ENCODE data around the gene CCNJL. TPM values are rescaled to one million over a fixed set of nuclear protein-coding genes. Genes with fewer than 3 reads are reported as not detected.

The CCNJL gene
- total RNA-seq, 1 experiment from 2014 or later = 7.6 TPM

GRCh38 chr5:160289721-160290120 is 22.6 kb downstream of the CCNJL start:
- BruUV-seq (replicated peaks) = no TSS peak
- Histone ChIP-seq H3K4me1 (ENCODE audit: insufficient read depth, low read length, poor library complexity, severe bottlenecking) (peaks cover 6% of the 10 kb centered on the region), H3K9me3 (ENCODE audit: low read depth, low read length, poor library complexity, severe bottlenecking) (no peaks in the 10 kb centered on the region), H3K36me3 (ENCODE audit: insufficient read depth, low read length, poor library complexity, severe bottlenecking) (no peaks in the 10 kb centered on the region), H3K27me3 (replicated peaks; ENCODE audit: insufficient read depth, low read depth, low read length, poor library complexity) (no peaks in the 10 kb centered on the region), H3K4me3 (ENCODE audit: low read depth, low read length, poor library complexity, severe bottlenecking) (no peak overlapping the region), H3K27ac (ENCODE audit: low read depth, low read length, poor library complexity, severe bottlenecking) (no peak overlapping the region)
- POLR2A ChIA-PET (ENCODE audit: low non-redundant PET) = no interaction called here
- CTCF ChIA-PET = no interaction called here
- intact Hi-C loops (cut with micrococcal nuclease; ENCODE audit: unreplicated experiment) = no loop called here
- TF ChIP-seq EZH2 (IDR thresholded peaks at IDR 0.05; ENCODE audit: borderline replicate concordance, low read depth, low read length, poor library complexity, severe bottlenecking) (no peak), CTCF (conservative IDR thresholded peaks at IDR 0.05; ENCODE audit: low read depth, low read length) (no peak)
- no peak for DNase-seq (ENCODE audit: low spot score)

- Histone ChIP-seq H3K9me3 (ENCODE audit: low read depth, low read length, poor library complexity, severe bottlenecking) (no peaks in the 10 kb centered on the region), H3K27me3 (replicated peaks; ENCODE audit: insufficient read depth, low read depth, low read length, poor library complexity) (no peaks in the 10 kb centered on the region), H3K27ac (ENCODE audit: low read depth, low read length, poor library complexity, severe bottlenecking) (no peak overlapping the region), H3K4me3 (ENCODE audit: low read depth, low read length, poor library complexity, severe bottlenecking) (no peak overlapping the region), H3K36me3 (ENCODE audit: insufficient read depth, low read length, poor library complexity, severe bottlenecking) (no peaks in the 10 kb centered on the region), H3K4me1 (ENCODE audit: insufficient read depth, low read length, poor library complexity, severe bottlenecking) (peaks cover 6% of the 10 kb centered on the region)
- intact Hi-C loops (cut with micrococcal nuclease; ENCODE audit: unreplicated experiment) = no loop called here
- CTCF ChIA-PET = no interaction called here
- DNase-seq (ENCODE audit: low spot score) = no peak
- POLR2A ChIA-PET (ENCODE audit: low non-redundant PET) = no interaction called here
- TF ChIP-seq CTCF (conservative IDR thresholded peaks at IDR 0.05; ENCODE audit: low read depth, low read length) = no peak
- no peak for TF ChIP-seq EZH2 (IDR thresholded peaks at IDR 0.05; ENCODE audit: borderline replicate concordance, low read depth, low read length, poor library complexity, severe bottlenecking)
- no TSS peak for BruUV-seq (replicated peaks)
Measured at GRCh38 chr5:160289356-160289651, 23.1 kb downstream of the CCNJL start.

DNA sequence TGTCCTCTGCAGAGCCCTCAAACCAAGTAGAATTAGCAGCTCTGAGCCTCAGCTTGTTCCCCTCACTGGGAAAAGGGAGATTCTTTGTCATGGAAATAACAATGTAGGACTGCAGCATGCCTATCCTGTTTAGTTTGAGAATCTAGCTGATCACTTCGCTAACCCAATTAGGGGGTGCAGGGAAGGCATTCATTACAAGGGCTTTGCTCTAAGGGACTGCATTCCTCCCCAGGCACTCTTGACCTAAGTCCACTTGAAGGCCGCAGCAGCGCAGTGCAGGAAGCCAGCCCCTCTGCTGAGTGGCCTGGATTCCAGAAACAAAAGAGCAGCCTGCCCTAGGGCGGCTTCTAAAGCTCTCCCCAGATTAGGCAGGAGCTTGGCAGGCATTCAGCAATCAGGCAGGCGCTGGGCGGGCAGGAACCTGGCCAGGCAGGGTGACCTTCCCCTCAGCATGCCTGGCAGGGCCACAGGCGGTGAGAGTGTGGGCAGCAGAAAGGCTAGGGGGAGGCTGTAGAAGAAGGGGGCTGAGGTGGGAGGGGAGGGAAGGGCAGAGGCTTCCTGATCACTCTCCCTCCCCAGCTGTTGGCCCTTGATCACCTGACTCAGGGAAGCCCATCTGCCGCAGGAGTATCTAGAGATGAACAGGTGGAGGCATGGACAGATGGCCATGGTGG is 24.8 kb downstream of the CCNJL start:
- H3K9me3 ChIP-seq (ENCODE audit: low read depth, low read length, poor library complexity, severe bottlenecking) = no peaks in the 10 kb centered on the region
- intact Hi-C loops (cut with micrococcal nuclease; ENCODE audit: unreplicated experiment) = no loop called here
- no peak overlapping the region for H3K27ac ChIP-seq (ENCODE audit: low read depth, low read length, poor library complexity, severe bottlenecking)
- no peak for DNase-seq (ENCODE audit: low spot score)
- H3K36me3 ChIP-seq (ENCODE audit: insufficient read depth, low read length, poor library complexity, severe bottlenecking) = no peaks in the 10 kb centered on the region
- ChIA-PET CTCF (no interaction called here), POLR2A (ENCODE audit: low non-redundant PET) (no interaction called here)
- H3K27me3 ChIP-seq (replicated peaks; ENCODE audit: insufficient read depth, low read depth, low read length, poor library complexity) = no peaks in the 10 kb centered on the region
- TF ChIP-seq EZH2 (IDR thresholded peaks at IDR 0.05; ENCODE audit: borderline replicate concordance, low read depth, low read length, poor library complexity, severe bottlenecking) = no peak
- H3K4me3 ChIP-seq (ENCODE audit: low read depth, low read length, poor library complexity, severe bottlenecking) = no peak overlapping the region
- peaks cover 6% of the 10 kb centered on the region for H3K4me1 ChIP-seq (ENCODE audit: insufficient read depth, low read length, poor library complexity, severe bottlenecking)
- BruUV-seq (replicated peaks) = no TSS peak

DNA sequence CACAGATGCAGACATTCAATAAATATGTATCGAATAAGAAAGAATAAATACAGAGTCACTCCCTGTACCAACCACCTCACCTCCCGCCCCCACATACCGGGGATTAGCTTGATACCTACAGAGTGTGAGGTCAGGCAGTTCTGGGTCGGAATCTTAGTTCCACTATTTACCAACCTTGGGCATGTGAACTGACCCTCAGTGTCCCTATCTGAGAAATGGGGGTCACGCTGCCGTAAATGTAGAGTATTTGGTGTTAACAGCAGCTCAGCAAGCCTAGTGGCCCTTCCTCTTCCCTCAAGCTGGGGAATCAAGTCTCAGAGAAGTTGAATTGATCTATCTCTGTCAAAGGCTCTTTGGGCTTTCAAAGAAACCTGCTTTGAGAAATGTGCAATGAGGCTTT is 25.4 kb downstream of the CCNJL start:
- no TSS peak for BruUV-seq (replicated peaks)
- DNase-seq (ENCODE audit: low spot score) = no peak
- no peak for TF ChIP-seq CTCF (conservative IDR thresholded peaks at IDR 0.05; ENCODE audit: low read depth, low read length)
- TF ChIP-seq EZH2 (IDR thresholded peaks at IDR 0.05; ENCODE audit: borderline replicate concordance, low read depth, low read length, poor library complexity, severe bottlenecking) = no peak
- Histone ChIP-seq H3K27ac (ENCODE audit: low read depth, low read length, poor library complexity, severe bottlenecking) (no peak overlapping the region), H3K27me3 (replicated peaks; ENCODE audit: insufficient read depth, low read depth, low read length, poor library complexity) (no peaks in the 10 kb centered on the region), H3K9me3 (ENCODE audit: low read depth, low read length, poor library complexity, severe bottlenecking) (no peaks in the 10 kb centered on the region), H3K4me1 (ENCODE audit: insufficient read depth, low read length, poor library complexity, severe bottlenecking) (peaks cover 10% of the 10 kb centered on the region), H3K4me3 (ENCODE audit: low read depth, low read length, poor library complexity, severe bottlenecking) (no peak overlapping the region), H3K36me3 (ENCODE audit: insufficient read depth, low read length, poor library complexity, severe bottlenecking) (no peaks in the 10 kb centered on the region)
- intact Hi-C loops (cut with micrococcal nuclease; ENCODE audit: unreplicated experiment) = no loop called here
- ChIA-PET POLR2A (ENCODE audit: low non-redundant PET) (no interaction called here), CTCF (no interaction called here)
